IgD-negative memory B cell (primary cell): ENCODE measurements around the gene OLFML1. TPM values are rescaled to one million over a fixed set of nuclear protein-coding genes. Genes with fewer than 3 reads are reported as not detected.
"Not testable (repeated sequence)": the region's sequence is repeated elsewhere in the genome, so short reads cannot be mapped to it uniquely, and the experiment has no call there.

Source experiments
- H3K27ac Mint-ChIP-seq, 3 donors: one replicate each; pipeline ENCODE4 v1.8.0; 2020 to 2022; ENCODE audit warnings: mild to moderate bottlenecking in 3 of 3, mixed read lengths in 3 of 3, moderate library complexity in 1 of 3
- H3K27me3 Mint-ChIP-seq: one replicate; pipeline ENCODE4 v1.8.0; 2021; ENCODE audit warnings: mixed read lengths
- H3K36me3 Mint-ChIP-seq: one replicate; pipeline ENCODE4 v1.8.0; 2020; ENCODE audit warnings: mild to moderate bottlenecking, mixed read lengths
- H3K4me1 Mint-ChIP-seq, 3 donors: one replicate each; pipeline ENCODE4 v1.8.0; 2020 to 2022; ENCODE audit warnings: mixed read lengths in 3 of 3, mild to moderate bottlenecking in 1 of 3
- H3K4me3 Mint-ChIP-seq, 4 donors: one replicate each; pipeline ENCODE4 v1.8.0; 2020 to 2022; ENCODE audit warnings: mild to moderate bottlenecking in 4 of 4, mixed read lengths in 4 of 4, moderate library complexity in 3 of 4
- H3K9me3 Mint-ChIP-seq, 3 donors: one replicate each; pipeline ENCODE4 v1.8.0; 2020 to 2021; ENCODE audit warnings: mixed read lengths in 3 of 3, mild to moderate bottlenecking in 1 of 3
- polyA plus RNA-seq: library from polyadenylated mRNA; unstranded; fragments of 300-500 nt; fragmentation: Illumina TruSeq; gene quantifications from one replicate; pipeline ENCODE4 v1.2.3, GENCODE V29; 2021

The OLFML1 gene
- polyA plus RNA-seq, 1 donor from 2014 or later, result 0.08 TPM

DNA sequence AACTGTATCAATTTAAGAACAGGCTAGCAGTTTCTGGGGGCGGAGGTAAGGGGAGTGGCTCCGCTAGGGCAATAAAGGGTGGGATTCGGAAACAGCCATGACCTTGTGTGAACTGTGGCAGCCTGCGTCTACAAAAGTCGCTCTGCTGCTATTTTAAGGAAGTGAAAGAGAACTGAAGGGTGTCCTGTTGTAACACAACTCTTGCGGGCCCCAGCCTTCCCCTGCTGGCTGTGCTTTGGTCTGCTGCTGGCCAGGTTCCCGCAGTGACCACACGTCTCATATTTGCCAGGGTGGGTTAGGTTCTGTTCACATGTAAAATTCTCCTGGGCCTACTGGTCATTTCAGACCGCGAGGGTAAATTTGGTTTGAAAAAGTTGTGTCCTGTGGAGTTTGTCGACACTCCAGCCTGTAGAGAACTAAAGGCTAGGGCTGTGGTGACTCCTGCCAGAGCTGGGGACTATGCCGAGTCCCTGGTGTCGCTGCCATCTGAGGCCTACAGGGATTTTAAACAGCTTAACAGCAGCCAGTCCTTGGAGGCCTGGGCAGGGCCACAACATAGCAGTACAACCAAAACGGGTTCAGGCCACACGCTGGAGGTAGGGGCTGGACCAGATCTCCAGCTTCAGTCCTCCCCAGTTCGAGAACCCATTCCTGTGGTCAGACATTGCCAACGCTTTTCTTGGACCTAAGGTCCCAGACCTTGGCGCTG is 27.4 kb downstream of the OLFML1 start:
- Mint-ChIP-seq H3K36me3 (peaks cover 3% of the 10 kb centered on the region), H3K9me3 (no peaks in the 10 kb centered on the region), H3K4me1 (peaks cover 47 to 56% (median 51%) of the 10 kb centered on the region in 3 donors), H3K27ac (peak overlapping the region; percentile 99 to 100 (median 100)), H3K4me3 (peak overlapping the region; percentile 94 to 99 (median 98)), H3K27me3 (peaks cover 2% of the 10 kb centered on the region)

DNA sequence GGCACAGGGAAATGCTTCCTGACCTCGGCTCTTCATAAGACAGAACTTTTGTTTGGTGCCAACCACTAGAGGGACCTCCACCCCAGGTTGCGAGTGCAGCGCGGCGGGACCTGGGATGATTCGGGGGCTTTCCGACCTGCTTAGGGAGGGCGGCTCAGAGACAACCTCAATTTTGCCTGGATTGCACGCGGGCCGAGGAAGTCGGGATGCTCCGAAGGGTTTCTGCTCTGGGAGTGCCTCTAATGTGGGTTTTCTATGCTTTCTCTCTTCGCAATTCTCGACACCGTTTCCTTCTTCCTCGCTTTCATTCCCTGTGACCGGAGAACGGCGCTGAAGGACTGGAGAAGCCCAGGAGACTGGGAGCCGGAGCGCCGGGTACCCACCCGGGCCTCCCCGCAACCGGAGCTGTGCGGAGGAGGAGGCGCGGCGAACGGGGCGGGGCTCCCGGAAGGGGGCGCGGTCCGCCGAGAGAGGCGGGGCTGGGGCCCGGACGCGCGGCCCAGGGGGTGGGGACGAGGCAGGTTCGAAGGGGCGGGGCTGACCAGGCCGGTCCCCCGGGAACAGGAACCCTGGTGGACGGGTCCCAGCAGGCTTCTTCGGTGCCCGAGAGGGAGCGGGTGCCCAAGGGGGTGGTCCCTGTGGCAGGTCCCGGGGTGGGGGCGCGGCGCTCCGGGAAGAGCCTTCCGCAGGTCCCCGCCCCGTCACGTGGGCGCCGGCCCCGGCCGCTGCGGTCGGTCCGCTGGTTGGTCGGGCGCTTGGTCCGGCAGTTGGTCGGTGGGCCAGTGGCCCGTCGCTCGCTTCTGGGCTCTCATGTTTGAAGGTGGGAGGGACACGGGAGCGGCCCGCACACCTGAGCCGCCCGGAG is 28.2 kb downstream of the OLFML1 start, which contains the start of gene PPFIBP2:
Gene PPFIBP2 (plus strand): TSS at position 766 of the 865 bp plus-strand sequence. CDS start 35,477 bp downstream, outside the sequence.
- peaks cover 2% of the 10 kb centered on the region for H3K27me3 Mint-ChIP-seq
- no peaks in the 10 kb centered on the region for H3K9me3 Mint-ChIP-seq
- peaks cover 52 to 62% (median 54%) of the 10 kb centered on the region in 3 donors for H3K4me1 Mint-ChIP-seq
- peak within 1 kb of the TSS; percentile 99 to 100 (median 100) for H3K27ac Mint-ChIP-seq
- H3K36me3 Mint-ChIP-seq, result no peaks in the 10 kb centered on the region
- H3K4me3 Mint-ChIP-seq, result peak within 1 kb of the TSS; percentile 94 to 99 (median 98)

GRCh38 chr11:7514099-7514591 is 28.8 kb downstream of the OLFML1 start:
- H3K27me3 Mint-ChIP-seq, result peaks cover 2% of the 10 kb centered on the region
- H3K9me3 Mint-ChIP-seq, result no peaks in the 10 kb centered on the region
- peaks cover 1% of the 10 kb centered on the region for H3K36me3 Mint-ChIP-seq
- peak overlapping the region; percentile 71 to 100 (median 99) for H3K27ac Mint-ChIP-seq
- peaks cover 55 to 69% (median 57%) of the 10 kb centered on the region in 3 donors for H3K4me1 Mint-ChIP-seq
- peak overlapping the region; percentile 94 to 99 (median 98) for H3K4me3 Mint-ChIP-seq

GRCh38 chr11:7515447-7515886 is 30.2 kb downstream of the OLFML1 start:
- Mint-ChIP-seq H3K9me3 (no peaks in the 10 kb centered on the region), H3K27ac (peak overlapping the region; percentile 91 to 99 (median 96)), H3K36me3 (peaks cover 1% of the 10 kb centered on the region), H3K27me3 (peaks cover 1% of the 10 kb centered on the region), H3K4me3 (peak overlapping the region; percentile 84 to 98 (median 96)), H3K4me1 (peaks cover 50 to 70% (median 61%) of the 10 kb centered on the region in 3 donors)

DNA sequence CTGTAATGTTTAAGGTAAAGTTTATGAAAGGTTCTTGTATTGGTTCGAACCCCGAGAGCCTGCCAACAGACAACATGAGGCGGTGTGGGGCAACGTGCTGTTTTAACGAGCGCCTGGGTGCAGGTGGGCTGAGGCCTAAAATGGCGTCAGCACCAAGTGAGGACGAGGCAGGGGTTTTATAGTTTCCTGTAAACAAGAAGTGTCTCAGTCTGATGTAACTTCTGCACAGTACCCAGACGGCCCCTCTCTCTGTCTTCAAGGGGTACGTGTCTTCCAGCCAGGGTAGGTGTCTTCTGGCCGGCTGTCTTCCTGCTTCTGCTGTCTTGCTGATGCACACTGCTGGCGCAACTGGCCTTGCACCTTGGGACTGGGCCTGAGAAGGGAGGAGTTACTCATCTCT is 31.2 kb downstream of the OLFML1 start:
- Mint-ChIP-seq H3K27ac (peak overlapping the region; percentile 91 to 99 (median 96)), H3K4me3 (peak overlapping the region; percentile 10 to 98 (median 91)), H3K4me1 (peaks cover 46 to 62% (median 55%) of the 10 kb centered on the region in 3 donors), H3K36me3 (peaks cover 1% of the 10 kb centered on the region), H3K9me3 (no peaks in the 10 kb centered on the region), H3K27me3 (peaks cover 1% of the 10 kb centered on the region)

- H3K9me3 Mint-ChIP-seq, H3K36me3 Mint-ChIP-seq, H3K27me3 Mint-ChIP-seq: not testable (repeated sequence)
- peaks cover 36 to 50% (median 43%) of the 10 kb centered on the region in 3 donors for H3K4me1 Mint-ChIP-seq
- H3K27ac Mint-ChIP-seq, result peak overlapping the region in 1 of 3 donors; percentile 91
- H3K4me3 Mint-ChIP-seq, result peak overlapping the region in 2 of 4 donors; percentile 82 to 97
These were observed 32.4 kb downstream of the OLFML1 start for GRCh38 chr11:7517743-7518142.

DNA sequence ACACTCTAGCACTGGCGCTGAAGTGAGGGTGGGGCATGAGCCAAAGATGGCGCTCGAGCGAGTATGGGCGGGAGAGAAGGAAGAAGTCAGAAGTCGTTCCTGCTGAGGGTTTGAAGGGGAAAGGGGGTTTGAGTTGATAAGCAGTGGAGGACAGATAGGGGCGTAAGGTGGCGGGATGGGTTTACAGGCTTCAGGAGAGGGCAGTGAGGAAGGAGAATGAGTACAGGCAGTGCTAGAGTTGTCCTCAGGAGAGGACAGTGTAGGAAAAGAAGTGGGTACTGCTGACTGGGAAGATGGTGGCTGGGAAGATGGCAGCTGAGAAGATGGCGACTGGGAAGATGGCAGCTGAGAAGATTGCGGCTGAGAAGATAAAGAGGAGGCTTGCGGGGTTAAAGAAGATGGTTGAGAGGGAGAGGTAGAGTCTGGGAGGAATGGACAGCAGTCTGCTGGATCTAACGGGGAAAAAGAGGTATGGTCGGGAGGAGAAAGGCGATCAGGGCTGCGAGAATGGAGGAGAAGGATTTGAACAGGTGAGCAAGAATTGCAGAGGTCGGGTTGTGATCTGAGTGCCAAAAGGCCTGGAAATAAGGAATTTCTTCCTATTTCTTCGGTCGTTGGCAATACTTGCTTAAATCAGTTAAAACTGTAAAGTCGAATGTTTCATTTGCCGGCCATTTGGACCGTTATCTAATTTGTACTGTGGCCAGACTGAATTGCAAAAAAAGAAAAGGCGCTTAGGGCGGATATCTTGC is 33.7 kb downstream of the OLFML1 start:
- no peak overlapping the region for H3K27ac Mint-ChIP-seq
- H3K4me1 Mint-ChIP-seq, result peaks cover 39 to 50% (median 44%) of the 10 kb centered on the region in 3 donors
- H3K9me3 Mint-ChIP-seq, result no peaks in the 10 kb centered on the region
- peaks cover 1% of the 10 kb centered on the region for H3K27me3 Mint-ChIP-seq
- peaks cover 1% of the 10 kb centered on the region for H3K36me3 Mint-ChIP-seq
- peak overlapping the region; percentile 44 to 83 (median 64) for H3K4me3 Mint-ChIP-seq

- H3K4me1 Mint-ChIP-seq, result peaks cover 43 to 54% (median 44%) of the 10 kb centered on the region in 3 donors
- H3K27me3 Mint-ChIP-seq, result peaks cover 1% of the 10 kb centered on the region
- peak overlapping the region in 1 of 4 donors; percentile 0 for H3K4me3 Mint-ChIP-seq
- peaks cover 4% of the 10 kb centered on the region for H3K36me3 Mint-ChIP-seq
- no peaks in the 10 kb centered on the region for H3K9me3 Mint-ChIP-seq
- no peak overlapping the region for H3K27ac Mint-ChIP-seq
These were observed 35.0 kb downstream of the OLFML1 start for GRCh38 chr11:7520011-7520942.

DNA sequence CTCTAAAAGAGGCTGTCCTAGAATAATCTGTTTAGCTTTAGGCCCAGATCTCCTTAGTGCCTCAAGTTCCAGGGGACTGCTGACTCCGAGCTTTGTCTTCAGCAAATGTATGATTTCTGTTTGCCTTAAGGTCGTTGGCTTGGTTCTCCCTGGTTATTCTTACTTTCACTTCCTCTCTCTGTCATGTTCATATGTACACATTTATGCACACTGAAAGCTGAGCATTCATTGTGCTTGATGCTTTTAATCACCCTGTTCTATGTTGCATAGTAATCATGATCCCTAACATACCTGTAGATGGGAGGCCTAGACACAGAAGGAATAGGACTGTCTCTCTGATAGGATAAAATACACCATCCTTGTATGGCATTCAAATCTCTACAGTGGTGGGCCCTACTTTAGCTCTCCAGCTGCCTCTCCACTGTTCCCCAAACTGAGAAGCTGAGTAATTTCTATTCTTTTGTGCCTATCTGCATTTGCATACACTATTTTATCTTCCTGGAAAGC is 35.7 kb downstream of the OLFML1 start:
- Mint-ChIP-seq H3K27me3 (peaks cover under 1% of the 10 kb centered on the region), H3K4me3 (no peak overlapping the region), H3K9me3 (no peaks in the 10 kb centered on the region), H3K4me1 (peaks cover 39 to 51% (median 40%) of the 10 kb centered on the region in 3 donors), H3K27ac (no peak overlapping the region), H3K36me3 (peaks cover 4% of the 10 kb centered on the region)

DNA sequence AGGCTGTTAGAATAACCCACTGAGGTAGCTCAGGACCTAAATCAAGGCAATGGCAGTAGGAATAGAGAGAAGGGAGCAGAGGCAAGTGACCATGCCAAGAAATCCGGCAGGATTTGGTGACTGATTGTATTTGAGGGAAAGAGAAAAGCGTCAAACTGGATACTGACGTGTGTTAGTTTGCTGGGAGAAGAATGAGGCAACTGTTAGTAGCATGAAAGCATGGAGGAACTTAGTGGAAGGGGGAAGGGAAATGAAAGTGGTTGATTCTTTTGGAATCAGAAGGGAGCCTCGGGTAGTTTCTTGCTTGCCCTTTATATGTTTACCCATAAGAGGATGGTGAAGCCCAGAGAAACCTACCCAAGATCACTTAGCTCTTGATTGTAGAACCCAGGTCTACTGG is 36.8 kb downstream of the OLFML1 start:
- Mint-ChIP-seq H3K4me3 (no peak overlapping the region), H3K27me3 (no peaks in the 10 kb centered on the region), H3K36me3 (peaks cover 4% of the 10 kb centered on the region), H3K27ac (no peak overlapping the region), H3K4me1 (peaks cover 35 to 46% (median 35%) of the 10 kb centered on the region in 3 donors), H3K9me3 (no peaks in the 10 kb centered on the region)

- Mint-ChIP-seq H3K4me3 (no peak overlapping the region), H3K9me3 (no peaks in the 10 kb centered on the region), H3K27ac (no peak overlapping the region), H3K36me3 (peaks cover 4% of the 10 kb centered on the region), H3K4me1 (peaks cover 37 to 46% (median 40%) of the 10 kb centered on the region in 3 donors), H3K27me3 (no peaks in the 10 kb centered on the region)
These were observed 37.2 kb downstream of the OLFML1 start for GRCh38 chr11:7522546-7522945.

DNA sequence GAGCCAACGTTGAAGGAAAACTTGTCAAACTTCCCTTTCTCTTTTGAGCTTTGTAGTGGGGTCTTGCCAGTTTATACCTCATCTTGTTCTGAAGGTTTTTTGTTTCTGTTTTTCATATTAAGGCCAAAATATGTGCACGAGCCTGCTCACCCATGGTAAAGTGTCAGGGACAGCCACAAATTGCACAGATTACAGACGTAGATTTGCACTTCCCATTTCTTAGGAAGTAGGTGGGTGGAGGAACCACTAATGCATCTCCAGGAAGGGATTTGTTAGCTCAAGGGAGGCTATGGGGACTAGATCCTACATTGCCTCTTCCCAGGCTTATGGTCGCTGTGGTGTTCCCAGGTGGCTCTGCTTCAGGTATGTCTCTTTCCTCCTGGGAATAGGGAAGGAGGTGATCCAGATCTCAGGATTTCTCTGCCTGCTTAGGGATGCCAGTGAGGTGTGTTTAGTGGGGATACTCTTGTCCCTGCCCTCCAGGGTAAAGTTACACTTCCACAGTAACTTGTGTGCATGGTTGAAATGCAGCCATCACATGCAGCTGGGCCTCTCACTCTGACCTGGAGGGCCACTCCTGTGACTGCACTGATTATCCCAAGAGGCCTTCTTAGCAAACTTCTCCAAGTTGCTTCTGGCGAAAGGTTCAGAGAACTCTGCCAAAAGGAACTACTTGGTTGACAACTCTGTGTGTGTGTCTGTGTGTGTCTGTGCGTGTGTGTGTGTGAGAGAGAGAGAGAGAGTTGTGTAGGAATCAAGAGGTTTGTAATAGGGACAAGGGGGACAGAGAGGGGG is 38.3 kb downstream of the OLFML1 start:
- H3K4me3 Mint-ChIP-seq, result peak overlapping the region in 2 of 4 donors; percentile 49 to 81
- peak overlapping the region; percentile 49 to 97 (median 49) for H3K27ac Mint-ChIP-seq
- H3K27me3 Mint-ChIP-seq, result no peaks in the 10 kb centered on the region
- H3K4me1 Mint-ChIP-seq, result peaks cover 32 to 48% (median 46%) of the 10 kb centered on the region in 3 donors
- no peaks in the 10 kb centered on the region for H3K9me3 Mint-ChIP-seq
- peaks cover 4% of the 10 kb centered on the region for H3K36me3 Mint-ChIP-seq
